PC-3 (cell line): ENCODE data around the gene SOX5.

Experiments used
- EZH2 ChIP-seq: fragments of 300-600 bp; sonication (generic); IDR thresholded peaks from one replicate; pipeline ENCODE4 v1.6.1; 2017; ENCODE audit warnings: antibody characterized with exemption, mild to moderate bottlenecking, low read length; ENCODE audit not compliant: unreplicated experiment
- EZH2phosphoT487 ChIP-seq: fragments of 300-600 bp; sonication (generic); IDR thresholded peaks from 2 replicates; pipeline ENCODE4 v1.6.1; 2018; ENCODE audit warnings: mild to moderate bottlenecking, antibody characterized with exemption, low read length, borderline replicate concordance
- TF ChIP-seq, protein P1 (sequence below): fragments of 300-600 bp; sonication (generic); conservative IDR thresholded peaks from 2 replicates; pipeline ENCODE4 v1.5.1; 2017; ENCODE audit warnings: antibody characterized with exemption, low read depth, mild to moderate bottlenecking, low read length

DNA sequence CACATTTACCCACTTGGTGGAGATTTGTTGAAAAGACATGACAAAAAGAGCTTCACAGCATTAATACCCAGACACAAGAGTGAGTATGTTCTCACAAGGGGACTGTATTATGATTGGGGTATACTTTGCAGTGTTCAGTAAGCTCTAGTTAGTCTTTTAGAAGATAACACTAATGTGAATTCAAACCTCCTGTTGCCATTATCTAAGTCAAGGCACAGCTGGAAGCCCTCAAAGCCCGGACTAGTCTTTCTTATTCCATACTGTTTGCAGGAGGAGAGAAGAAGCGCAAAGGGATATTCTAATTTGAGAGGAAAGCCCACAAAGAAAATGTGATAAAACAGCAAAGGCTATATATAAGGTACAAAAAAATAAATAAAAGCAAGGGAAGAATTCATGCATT lies 445.9 kb downstream of the SOX5 start:
- TF ChIP-seq, protein P1, sequence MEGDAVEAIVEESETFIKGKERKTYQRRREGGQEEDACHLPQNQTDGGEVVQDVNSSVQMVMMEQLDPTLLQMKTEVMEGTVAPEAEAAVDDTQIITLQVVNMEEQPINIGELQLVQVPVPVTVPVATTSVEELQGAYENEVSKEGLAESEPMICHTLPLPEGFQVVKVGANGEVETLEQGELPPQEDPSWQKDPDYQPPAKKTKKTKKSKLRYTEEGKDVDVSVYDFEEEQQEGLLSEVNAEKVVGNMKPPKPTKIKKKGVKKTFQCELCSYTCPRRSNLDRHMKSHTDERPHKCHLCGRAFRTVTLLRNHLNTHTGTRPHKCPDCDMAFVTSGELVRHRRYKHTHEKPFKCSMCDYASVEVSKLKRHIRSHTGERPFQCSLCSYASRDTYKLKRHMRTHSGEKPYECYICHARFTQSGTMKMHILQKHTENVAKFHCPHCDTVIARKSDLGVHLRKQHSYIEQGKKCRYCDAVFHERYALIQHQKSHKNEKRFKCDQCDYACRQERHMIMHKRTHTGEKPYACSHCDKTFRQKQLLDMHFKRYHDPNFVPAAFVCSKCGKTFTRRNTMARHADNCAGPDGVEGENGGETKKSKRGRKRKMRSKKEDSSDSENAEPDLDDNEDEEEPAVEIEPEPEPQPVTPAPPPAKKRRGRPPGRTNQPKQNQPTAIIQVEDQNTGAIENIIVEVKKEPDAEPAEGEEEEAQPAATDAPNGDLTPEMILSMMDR: no peak
- TF ChIP-seq EZH2: no peak
- no peak for TF ChIP-seq EZH2phosphoT487
